GM19025 (cell line): ENCODE results near the gene TNFAIP8L1.
"Not testable (repeated sequence)": the region's sequence is repeated elsewhere in the genome, so short reads cannot be mapped to it uniquely, and the experiment has no call there.

Experiments
- ATAC-seq: cut with Tn5 transposase; IDR thresholded peaks from one replicate; pipeline ENCODE4 v1.9.1; 2021; ENCODE audit warnings: mild to moderate bottlenecking, low read depth, moderate library complexity; ENCODE audit not compliant: unreplicated experiment

TNFAIP8L1 gene

GRCh38 chr19:4638828-4639530, at the start of gene TNFAIP8L1:
TSS of gene TNFAIP8L1 (plus strand) at chr19:4639516. CDS start at chr19:4651870, 12,354 bp downstream.
- ATAC-seq: peak; percentile 75

- ATAC-seq: no peak
These were observed 49.5 kb upstream of the TNFAIP8L1 start for GRCh38 chr19:4589579-4590410.

- ATAC-seq: no peak
These were observed 48.8 kb upstream of the TNFAIP8L1 start for GRCh38 chr19:4590559-4590958.

- ATAC-seq: no peak
These were observed 48.0 kb upstream of the TNFAIP8L1 start for GRCh38 chr19:4591320-4591719.

- ATAC-seq: no peak
These were observed 46.9 kb upstream of the TNFAIP8L1 start for GRCh38 chr19:4592445-4592844.

- ATAC-seq: no peak
These were observed 45.9 kb upstream of the TNFAIP8L1 start for GRCh38 chr19:4593409-4593851.

GRCh38 chr19:4594201-4594600, 45.1 kb upstream of the TNFAIP8L1 start:
- no peak for ATAC-seq

- not testable (repeated sequence) for ATAC-seq
These were observed 44.2 kb upstream of the TNFAIP8L1 start for GRCh38 chr19:4595158-4595557.

- ATAC-seq: no peak
These were observed 43.0 kb upstream of the TNFAIP8L1 start for GRCh38 chr19:4596033-4596904.

GRCh38 chr19:4597278-4597974, 41.9 kb upstream of the TNFAIP8L1 start:
- no peak for ATAC-seq

- ATAC-seq: no peak
These were observed 41.2 kb upstream of the TNFAIP8L1 start for GRCh38 chr19:4597975-4598671.

GRCh38 chr19:4598712-4599111, 40.6 kb upstream of the TNFAIP8L1 start:
- ATAC-seq: no peak

- no peak for ATAC-seq
These were observed 39.2 kb upstream of the TNFAIP8L1 start for GRCh38 chr19:4600082-4600481.

GRCh38 chr19:4600893-4601292, 38.4 kb upstream of the TNFAIP8L1 start:
- ATAC-seq: no peak

GRCh38 chr19:4602173-4602788, 37.0 kb upstream of the TNFAIP8L1 start:
- ATAC-seq: no peak

- ATAC-seq: no peak
These were observed 36.4 kb upstream of the TNFAIP8L1 start for GRCh38 chr19:4602915-4603314.

- ATAC-seq: no peak
These were observed 34.4 kb upstream of the TNFAIP8L1 start for GRCh38 chr19:4604912-4605311.

- ATAC-seq: no peak
These were observed 33.1 kb upstream of the TNFAIP8L1 start for GRCh38 chr19:4606181-4606580.
